Measurements from ENCODE around the gene CDKAL1.

DNA sequence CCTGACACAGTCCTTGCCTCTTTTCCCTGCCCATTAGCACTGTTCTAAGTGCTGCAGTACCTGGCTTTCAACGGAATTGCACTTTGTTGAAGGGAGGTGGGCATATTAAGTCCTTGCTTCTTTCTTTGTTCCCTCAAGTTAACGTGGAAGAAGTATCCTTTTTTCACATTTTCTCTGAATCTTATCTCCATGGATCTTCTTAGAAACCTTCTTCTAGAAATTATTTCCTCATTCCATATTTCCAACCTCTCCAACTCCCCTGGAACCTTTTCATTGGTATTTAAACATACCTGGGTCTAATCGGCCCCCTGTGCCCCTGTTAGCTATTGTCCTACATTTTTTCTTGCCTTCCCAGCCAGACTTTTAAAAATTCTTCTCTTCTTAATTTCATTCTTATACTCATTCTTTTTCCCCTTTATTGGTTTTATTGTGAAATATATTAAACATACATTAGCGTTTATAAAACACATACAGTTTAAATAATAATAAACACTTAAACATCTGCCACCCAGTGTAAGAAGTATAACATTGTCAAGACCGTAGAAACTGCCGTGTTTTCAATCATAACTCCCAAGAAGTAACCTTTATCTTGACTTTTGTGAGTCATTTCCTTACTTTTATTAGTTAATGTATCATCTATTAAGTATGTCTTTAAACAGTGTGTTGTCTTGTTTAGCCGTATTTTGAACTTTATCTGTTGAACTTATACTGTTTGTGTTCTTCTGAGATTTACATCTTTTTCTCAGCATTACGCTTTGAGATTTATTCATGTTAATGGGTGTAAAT lies 118.2 kb downstream of the CDKAL1 start:
- TF ChIP-seq ZNF773 (CRISPR knock-in tag; IDR thresholded peaks at IDR 0.05; ENCODE audit: borderline replicate concordance) (no peak), HDAC2 (CRISPR knock-in tag; IDR thresholded peaks at IDR 0.05) (no peak), KAT2B (IDR thresholded peaks at IDR 0.05; ENCODE audit: borderline replicate concordance, low read depth, low read length) (no peak)
- TF ChIP-seq, protein P1, sequence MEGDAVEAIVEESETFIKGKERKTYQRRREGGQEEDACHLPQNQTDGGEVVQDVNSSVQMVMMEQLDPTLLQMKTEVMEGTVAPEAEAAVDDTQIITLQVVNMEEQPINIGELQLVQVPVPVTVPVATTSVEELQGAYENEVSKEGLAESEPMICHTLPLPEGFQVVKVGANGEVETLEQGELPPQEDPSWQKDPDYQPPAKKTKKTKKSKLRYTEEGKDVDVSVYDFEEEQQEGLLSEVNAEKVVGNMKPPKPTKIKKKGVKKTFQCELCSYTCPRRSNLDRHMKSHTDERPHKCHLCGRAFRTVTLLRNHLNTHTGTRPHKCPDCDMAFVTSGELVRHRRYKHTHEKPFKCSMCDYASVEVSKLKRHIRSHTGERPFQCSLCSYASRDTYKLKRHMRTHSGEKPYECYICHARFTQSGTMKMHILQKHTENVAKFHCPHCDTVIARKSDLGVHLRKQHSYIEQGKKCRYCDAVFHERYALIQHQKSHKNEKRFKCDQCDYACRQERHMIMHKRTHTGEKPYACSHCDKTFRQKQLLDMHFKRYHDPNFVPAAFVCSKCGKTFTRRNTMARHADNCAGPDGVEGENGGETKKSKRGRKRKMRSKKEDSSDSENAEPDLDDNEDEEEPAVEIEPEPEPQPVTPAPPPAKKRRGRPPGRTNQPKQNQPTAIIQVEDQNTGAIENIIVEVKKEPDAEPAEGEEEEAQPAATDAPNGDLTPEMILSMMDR (CRISPR knock-in tag; IDR thresholded peaks at IDR 0.05), result no peak
